Activated CD4-positive, alpha-beta T cell treated with anti-CD3 and anti-CD28 coated beads, Interleukin-2, amount 10 ng/mL, durations not matched to agents 7 days and 5 days (primary cell): ENCODE results near the gene MTHFR. TPM values are rescaled to one million over a fixed set of nuclear protein-coding genes. Genes with fewer than 3 reads are reported as not detected.

Experiments
- CTCF ChIA-PET: fragments of 350-600 bp; sonication (Branson Sonifier 250); formaldehyde crosslinking; loops from one replicate; lab custom pipeline; 2021; ENCODE audit warnings: antibody characterized with exemption; lab: Charles Lee
- POLR2A ChIA-PET: fragments of 350-600 bp; sonication (Branson Sonifier 250); formaldehyde crosslinking; loops from one replicate; lab custom pipeline; 2021; ENCODE audit warnings: antibody characterized with exemption; lab: Charles Lee
- DNase-seq: peaks from one replicate; pipeline ENCODE4 v3.0.0-alpha.2; 2020
- H3K27ac Mint-ChIP-seq: one replicate; pipeline ENCODE4 v1.8.0; 2021; ENCODE audit warnings: mild to moderate bottlenecking, moderate library complexity, mixed read lengths
- H3K27me3 Mint-ChIP-seq: one replicate; pipeline ENCODE4 v1.8.0; 2021; ENCODE audit warnings: mixed read lengths
- H3K36me3 Mint-ChIP-seq: one replicate; pipeline ENCODE4 v1.8.0; 2021; ENCODE audit warnings: low read depth, mixed read lengths
- H3K4me1 Mint-ChIP-seq: one replicate; pipeline ENCODE4 v1.8.0; 2021; ENCODE audit warnings: mixed read lengths
- H3K4me3 Mint-ChIP-seq: one replicate; pipeline ENCODE4 v1.8.0; 2021; ENCODE audit warnings: mild to moderate bottlenecking, moderate library complexity, mixed read lengths
- H3K9me3 Mint-ChIP-seq: one replicate; pipeline ENCODE4 v1.8.0; 2021; ENCODE audit warnings: mixed read lengths
- total RNA-seq, 2 experiments: library from RNA; stranded (reverse); gene quantifications; one replicate each; pipeline ENCODE4 v1.2.3, GENCODE V29; 2021

Gene MTHFR
- total RNA-seq, 2 experiments from 2014 or later: 23.8 to 29.0 TPM

DNA sequence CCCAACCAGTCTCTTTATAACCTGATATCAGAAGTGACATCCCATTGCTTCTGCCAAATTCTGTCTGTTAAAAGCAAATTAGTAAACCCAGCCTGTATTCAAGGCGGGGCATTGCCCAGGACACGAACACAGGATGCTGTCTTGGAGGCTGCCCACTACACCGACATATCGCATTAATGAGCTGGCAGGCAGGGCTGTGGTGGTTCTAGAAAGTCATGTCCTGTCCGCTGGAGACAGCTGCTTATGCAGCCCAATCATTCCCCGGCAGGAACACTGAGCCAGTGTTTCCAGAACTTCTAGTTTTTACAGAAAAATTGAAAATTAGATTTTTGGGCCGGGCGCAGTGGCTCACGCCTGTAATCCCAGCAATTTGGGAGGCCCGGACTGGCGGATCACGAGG lies 24.5 kb downstream of the MTHFR start:
- POLR2A ChIA-PET: no interaction called here
- CTCF ChIA-PET: no interaction called here
- no peak overlapping the region for H3K4me3 Mint-ChIP-seq
- no peak for DNase-seq
- H3K27ac Mint-ChIP-seq: no peak overlapping the region
- H3K36me3 Mint-ChIP-seq: no peaks in the 10 kb centered on the region
- peaks cover 2% of the 10 kb centered on the region for H3K4me1 Mint-ChIP-seq
- H3K9me3 Mint-ChIP-seq: no peaks in the 10 kb centered on the region
- H3K27me3 Mint-ChIP-seq: no peaks in the 10 kb centered on the region

DNA sequence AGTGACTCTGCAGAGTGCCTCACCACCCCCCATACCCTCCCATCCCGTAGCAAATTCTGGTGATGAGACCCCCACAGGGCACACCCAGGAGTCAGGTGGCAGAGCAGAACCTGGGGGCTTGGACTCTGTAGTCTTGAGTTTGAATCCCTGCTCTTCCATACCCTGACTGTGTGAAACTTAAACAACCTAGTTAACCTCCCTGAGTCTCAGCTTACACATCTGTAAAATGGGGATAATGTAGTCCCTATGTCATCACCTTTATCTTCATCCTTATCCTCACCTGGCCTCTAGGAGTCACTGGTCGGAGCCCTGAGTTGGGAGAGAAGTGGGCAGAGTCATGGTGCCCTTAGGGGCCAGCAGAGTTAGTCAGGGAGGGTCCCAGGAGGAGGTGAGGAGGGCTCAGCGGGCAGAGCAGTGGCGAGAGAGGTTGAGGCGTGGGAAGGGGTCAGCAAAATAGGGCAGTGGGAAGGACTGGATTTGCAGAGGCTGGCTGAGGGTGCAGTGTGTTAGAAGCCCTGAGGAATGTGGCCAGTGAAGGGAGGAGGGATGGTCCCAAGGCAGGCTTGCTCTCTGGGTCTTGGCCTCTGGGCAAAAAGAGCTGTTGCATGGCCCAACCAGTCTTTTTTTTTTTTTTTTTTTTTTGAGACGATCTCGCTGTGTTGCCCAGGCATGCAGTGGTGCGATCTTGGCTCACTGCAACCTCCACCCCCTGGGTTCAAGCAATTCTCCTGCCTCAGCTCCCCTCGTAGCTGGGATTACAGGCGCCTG lies 25.2 kb downstream of the MTHFR start:
- Mint-ChIP-seq H3K27me3 (no peaks in the 10 kb centered on the region), H3K4me3 (no peak overlapping the region), H3K4me1 (no peaks in the 10 kb centered on the region), H3K9me3 (no peaks in the 10 kb centered on the region), H3K36me3 (no peaks in the 10 kb centered on the region), H3K27ac (no peak overlapping the region)
- no peak for DNase-seq
- ChIA-PET CTCF (no interaction called here), POLR2A (no interaction called here)

DNA sequence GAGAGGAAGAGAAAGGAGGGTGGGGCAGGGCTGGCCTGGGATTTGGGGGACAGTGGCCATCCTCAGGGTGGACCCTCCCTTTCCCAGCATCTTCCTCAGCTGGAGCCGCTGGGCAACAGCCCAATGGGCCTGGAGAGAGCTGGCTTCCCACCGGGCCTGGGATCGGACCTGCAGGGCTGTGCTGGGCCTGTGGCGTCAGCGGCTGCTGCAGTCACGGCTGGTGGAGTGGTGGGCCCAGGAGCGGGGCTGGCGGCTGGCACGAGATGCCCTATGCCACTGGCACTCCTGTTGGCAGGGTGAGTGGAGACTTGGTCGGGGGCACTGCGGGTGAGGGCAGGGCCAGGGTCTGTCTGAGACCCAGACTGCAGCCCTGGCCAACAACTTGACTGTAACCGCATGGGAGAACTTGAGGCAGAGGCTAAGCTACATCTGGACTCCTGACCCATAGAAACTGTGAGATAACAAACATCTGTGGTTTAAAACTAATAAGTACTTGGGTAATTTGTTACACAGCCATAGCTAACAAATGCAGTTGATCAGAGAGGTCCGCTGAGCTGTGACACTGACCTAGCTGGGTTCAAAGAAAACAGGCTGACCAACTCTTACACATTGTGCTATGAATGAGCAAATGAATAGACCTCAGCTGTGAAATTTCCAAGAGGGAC lies 25.9 kb downstream of the MTHFR start:
- DNase-seq: no peak
- ChIA-PET POLR2A (interaction anchor here (0.6 kb wide), 1 partner anchor 107 kb away, joined by 5 read pairs; no protein-coding TSS in a partner anchor), CTCF (interaction anchor here (0.5 kb wide), 1 partner anchor 158 kb away, joined by 3 read pairs; no protein-coding TSS in a partner anchor)
- H3K27ac Mint-ChIP-seq: no peak overlapping the region
- no peak overlapping the region for H3K4me3 Mint-ChIP-seq
- no peaks in the 10 kb centered on the region for H3K27me3 Mint-ChIP-seq
- H3K36me3 Mint-ChIP-seq: no peaks in the 10 kb centered on the region
- no peaks in the 10 kb centered on the region for H3K9me3 Mint-ChIP-seq
- no peaks in the 10 kb centered on the region for H3K4me1 Mint-ChIP-seq

DNA sequence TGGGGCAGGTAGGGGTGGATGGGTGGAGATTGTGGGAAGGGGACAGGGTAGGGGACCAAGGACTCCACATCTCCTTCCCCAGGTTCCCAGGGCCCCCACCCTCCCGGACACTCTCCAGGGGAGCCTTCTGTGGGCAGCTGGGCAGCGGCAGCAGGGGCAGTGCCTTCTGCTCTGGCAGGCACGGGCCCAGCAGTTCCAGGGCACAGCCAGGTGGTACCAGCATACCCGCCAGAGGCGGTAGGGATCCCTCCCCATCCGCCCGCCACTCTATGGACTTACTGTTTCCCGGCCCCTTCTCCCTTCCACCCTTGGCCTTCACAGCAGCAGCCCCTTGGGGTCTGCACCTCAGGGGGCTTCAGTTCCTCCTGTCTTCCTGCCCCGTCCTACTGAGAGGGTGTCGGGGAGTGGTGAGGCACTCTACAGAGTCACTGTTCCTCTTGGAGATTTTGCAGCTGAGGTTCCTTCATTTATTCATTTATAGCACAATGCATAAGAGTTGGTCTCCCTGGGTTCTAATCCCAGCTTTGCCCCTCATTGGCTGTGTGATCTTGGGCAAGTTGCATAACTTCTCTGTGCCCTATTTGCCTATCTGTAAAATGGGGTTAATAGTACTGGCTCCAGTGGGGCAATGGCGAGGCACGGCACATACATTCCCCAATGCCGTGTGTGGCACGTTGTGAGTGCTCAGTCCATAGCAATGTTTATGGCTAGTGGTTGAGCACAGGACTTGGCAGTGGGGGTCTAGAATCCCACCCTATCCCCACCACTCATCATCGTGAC lies 26.7 kb downstream of the MTHFR start:
- no peak overlapping the region for H3K4me3 Mint-ChIP-seq
- peaks cover 5% of the 10 kb centered on the region for H3K27me3 Mint-ChIP-seq
- H3K27ac Mint-ChIP-seq: no peak overlapping the region
- no peaks in the 10 kb centered on the region for H3K9me3 Mint-ChIP-seq
- no peaks in the 10 kb centered on the region for H3K4me1 Mint-ChIP-seq
- CTCF ChIA-PET: interaction anchor here (0.5 kb wide), 1 partner anchor 159 kb away, joined by 3 read pairs; no protein-coding TSS in a partner anchor
- POLR2A ChIA-PET: no interaction called here
- H3K36me3 Mint-ChIP-seq: no peaks in the 10 kb centered on the region
- DNase-seq: no peak

DNA sequence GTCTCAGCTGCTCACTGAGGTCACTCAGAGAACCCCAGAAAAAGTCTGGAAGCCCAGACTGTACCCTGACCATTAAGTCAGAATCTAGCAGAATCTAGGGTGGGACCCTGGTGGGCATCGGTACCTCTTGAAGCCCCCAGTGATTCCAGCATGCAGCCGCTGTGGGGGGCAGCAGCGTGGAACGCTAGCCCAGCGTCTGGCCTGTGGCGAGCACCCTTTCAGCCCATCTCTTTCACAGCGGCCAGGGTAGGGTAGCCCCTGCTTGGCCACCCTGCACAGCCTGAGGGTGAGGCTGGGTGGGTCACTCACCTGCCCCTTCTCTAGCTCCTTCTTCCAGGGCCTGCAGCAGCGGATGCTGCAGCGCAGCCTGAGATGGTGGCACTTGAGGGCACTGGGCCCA lies 27.4 kb downstream of the MTHFR start:
- ChIA-PET CTCF (no interaction called here), POLR2A (no interaction called here)
- Mint-ChIP-seq H3K27me3 (peaks cover 5% of the 10 kb centered on the region), H3K9me3 (no peaks in the 10 kb centered on the region), H3K27ac (no peak overlapping the region), H3K36me3 (no peaks in the 10 kb centered on the region), H3K4me1 (no peaks in the 10 kb centered on the region), H3K4me3 (no peak overlapping the region)
- DNase-seq: no peak

DNA sequence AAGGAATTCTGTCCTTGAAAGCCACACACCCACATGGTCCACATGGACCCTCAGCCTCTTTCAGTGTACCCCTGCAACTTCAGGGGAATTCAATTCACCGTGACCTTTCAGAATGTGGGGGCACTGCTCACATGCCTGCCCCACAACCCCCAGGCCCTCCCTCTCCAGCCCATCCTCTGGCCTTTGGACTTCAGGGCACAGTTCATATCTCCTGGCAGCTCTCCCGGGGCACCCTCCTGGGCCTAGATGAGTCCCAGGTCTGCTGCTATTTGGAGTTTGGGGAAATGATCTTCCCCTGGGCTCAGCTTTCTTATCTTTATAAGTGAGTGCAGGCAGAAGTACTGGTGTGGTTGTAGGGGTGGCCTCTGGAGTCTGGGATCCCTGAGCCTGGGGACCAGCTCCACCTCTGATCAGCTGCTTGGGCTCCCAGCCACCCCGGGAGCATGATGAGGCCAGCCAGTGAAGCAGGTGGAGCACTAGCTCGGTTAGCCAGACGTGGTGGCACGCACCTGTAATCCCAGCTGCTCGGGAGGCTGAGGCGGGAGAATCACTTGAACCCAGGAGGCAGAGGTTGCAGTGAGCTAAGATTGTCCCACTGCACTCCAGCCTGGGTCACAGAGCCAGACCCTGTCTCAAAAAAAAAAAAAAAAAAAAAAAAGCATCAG lies 28.0 kb downstream of the MTHFR start:
- Mint-ChIP-seq H3K27me3 (peaks cover 5% of the 10 kb centered on the region), H3K9me3 (no peaks in the 10 kb centered on the region), H3K27ac (no peak overlapping the region), H3K36me3 (no peaks in the 10 kb centered on the region), H3K4me3 (no peak overlapping the region), H3K4me1 (no peaks in the 10 kb centered on the region)
- no peak for DNase-seq
- ChIA-PET CTCF (interaction anchor here (1.2 kb wide), 1 partner anchor 122 kb away, joined by 4 read pairs; no protein-coding TSS in a partner anchor), POLR2A (no interaction called here)

DNA sequence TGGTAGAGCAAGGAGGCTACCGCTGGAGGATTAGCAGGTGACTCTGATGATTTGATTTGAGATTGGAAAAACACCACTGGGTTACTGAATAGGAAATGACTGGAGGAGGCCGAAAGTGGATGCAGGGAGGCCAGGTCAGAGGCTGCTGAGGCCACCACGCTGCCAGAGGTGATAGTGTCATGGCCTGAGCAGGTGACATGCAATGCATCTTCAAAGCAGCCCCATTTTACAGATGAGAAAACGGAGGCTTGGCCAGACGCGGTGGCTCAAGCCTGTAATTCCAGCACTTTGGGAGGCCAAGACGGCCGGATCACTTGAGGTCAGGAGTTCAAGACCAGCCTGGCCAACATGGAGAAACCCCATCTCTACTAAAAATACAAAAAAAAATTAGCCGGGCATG lies 31.0 kb downstream of the MTHFR start:
- H3K9me3 Mint-ChIP-seq: no peaks in the 10 kb centered on the region
- H3K27me3 Mint-ChIP-seq: peaks cover 5% of the 10 kb centered on the region

DNA sequence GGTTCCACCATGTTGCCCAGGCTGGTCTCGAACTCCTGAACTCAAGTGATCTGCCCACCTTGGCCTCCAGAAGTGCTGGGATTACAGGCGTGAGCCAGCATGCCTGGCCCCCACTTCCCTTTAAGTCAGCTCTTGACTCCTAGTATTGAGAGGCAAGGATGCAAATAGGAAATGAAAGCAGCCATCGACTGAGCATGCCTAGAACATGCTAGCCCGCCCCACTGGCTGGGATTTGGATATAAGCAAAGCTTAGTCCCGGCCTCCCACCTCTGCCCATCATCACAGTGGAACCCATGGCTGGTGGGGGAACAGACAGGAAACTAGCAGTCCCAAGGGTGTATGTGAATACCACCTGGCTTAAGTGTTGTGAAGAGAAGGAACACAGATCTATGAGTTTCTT lies 33.3 kb downstream of the MTHFR start:
- H3K4me1 Mint-ChIP-seq: no peaks in the 10 kb centered on the region
- H3K27me3 Mint-ChIP-seq: peaks cover 5% of the 10 kb centered on the region
- POLR2A ChIA-PET: no interaction called here
- no peak overlapping the region for H3K4me3 Mint-ChIP-seq
- no peaks in the 10 kb centered on the region for H3K9me3 Mint-ChIP-seq
- no peak for DNase-seq
- H3K27ac Mint-ChIP-seq: no peak overlapping the region
- CTCF ChIA-PET: interaction anchor here (0.6 kb wide), 1 partner anchor 20 kb away, joined by 3 read pairs; no protein-coding TSS in a partner anchor
- H3K36me3 Mint-ChIP-seq: no peaks in the 10 kb centered on the region

More for the DNA sequence above, 31.0 kb downstream of the MTHFR start:
- Mint-ChIP-seq H3K4me3 (no peak overlapping the region), H3K36me3 (no peaks in the 10 kb centered on the region), H3K27ac (no peak overlapping the region), H3K4me1 (no peaks in the 10 kb centered on the region)
- DNase-seq: no peak
- POLR2A ChIA-PET: interaction anchor here (0.5 kb wide), 1 partner anchor 8 kb away, joined by 3 read pairs; no protein-coding TSS in a partner anchor
- CTCF ChIA-PET: interaction anchor here (1.3 kb wide), 1 partner anchor 44 kb away, joined by 3 read pairs; no protein-coding TSS in a partner anchor

DNA sequence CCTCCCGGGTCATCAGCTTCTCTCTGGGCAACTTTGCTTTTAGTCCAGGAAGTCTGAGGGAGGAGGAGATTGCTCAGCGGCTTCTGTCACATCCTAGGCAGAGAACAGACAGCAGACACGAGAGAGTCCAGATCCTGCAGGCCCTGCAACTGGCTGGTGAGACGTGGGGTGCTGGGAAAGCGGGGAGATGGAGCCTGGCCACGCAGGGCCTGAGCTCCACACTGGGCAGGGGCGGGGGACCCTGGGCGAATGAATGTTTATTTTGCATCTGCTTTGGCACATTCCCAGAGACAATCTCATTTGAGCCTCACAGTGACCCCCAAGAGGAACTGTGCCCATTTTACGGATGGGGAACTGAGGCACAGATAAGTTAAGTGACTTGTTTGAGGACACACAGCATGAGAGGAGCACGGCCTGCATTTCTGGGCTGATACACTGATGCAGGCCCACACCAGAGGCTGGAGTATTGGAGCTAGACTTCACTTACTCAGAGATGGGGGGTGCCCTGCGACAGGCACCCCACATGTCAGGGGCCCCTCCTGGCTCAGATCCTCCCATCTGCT lies 34.2 kb downstream of the MTHFR start:
- ChIA-PET POLR2A (interaction anchor here (0.7 kb wide), 1 partner anchor 136 kb away, joined by 5 read pairs; no protein-coding TSS in a partner anchor), CTCF (no interaction called here)
- no peaks in the 10 kb centered on the region for H3K4me1 Mint-ChIP-seq
- peaks cover 5% of the 10 kb centered on the region for H3K27me3 Mint-ChIP-seq
- no peak overlapping the region for H3K4me3 Mint-ChIP-seq
- H3K9me3 Mint-ChIP-seq: no peaks in the 10 kb centered on the region
- DNase-seq: no peak
- H3K27ac Mint-ChIP-seq: no peak overlapping the region
- no peaks in the 10 kb centered on the region for H3K36me3 Mint-ChIP-seq

DNA sequence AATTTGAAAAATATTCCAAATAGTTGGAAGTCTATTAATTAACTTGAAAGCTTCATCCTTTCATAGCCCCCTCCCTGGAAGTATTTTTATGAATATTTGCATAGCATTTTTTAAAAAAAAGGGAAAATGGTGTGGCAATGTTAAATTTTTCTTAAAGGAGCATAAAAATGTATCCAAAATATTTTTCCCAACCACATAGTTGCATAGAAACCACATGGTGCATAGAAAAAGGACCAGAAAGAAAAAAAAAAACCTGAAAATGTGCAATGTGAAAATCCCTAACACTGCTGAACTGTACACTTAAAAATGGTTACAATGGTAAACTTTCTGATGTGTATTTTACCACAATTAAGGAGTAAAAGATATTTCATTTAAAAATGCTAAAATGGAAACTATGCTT lies 35.8 kb downstream of the MTHFR start:
- H3K9me3 Mint-ChIP-seq: no peaks in the 10 kb centered on the region

DNA sequence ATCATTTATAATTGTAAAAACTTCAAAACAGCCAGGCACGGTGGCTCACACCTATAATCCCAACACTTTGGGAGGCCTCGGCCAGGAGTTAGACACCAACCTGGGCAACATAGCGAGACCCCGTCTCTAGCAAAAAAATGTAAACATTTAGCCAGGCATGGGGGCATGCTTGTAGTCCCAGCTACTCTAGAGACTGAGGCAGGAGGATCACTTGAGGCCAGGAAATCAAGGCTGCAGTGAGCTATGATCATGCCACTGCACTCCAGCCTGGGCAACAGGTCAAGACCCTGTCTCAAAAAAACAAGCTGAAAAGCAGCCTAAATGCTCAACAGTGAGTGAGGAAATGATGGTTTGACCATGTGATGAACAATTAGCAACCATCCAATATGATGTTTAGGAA lies 36.5 kb downstream of the MTHFR start:
- Mint-ChIP-seq H3K36me3 (no peaks in the 10 kb centered on the region), H3K27ac (no peak overlapping the region), H3K4me1 (no peaks in the 10 kb centered on the region), H3K9me3 (no peaks in the 10 kb centered on the region), H3K4me3 (no peak overlapping the region), H3K27me3 (peaks cover under 1% of the 10 kb centered on the region)
- no peak for DNase-seq
- POLR2A ChIA-PET: no interaction called here
- CTCF ChIA-PET: interaction anchor here (0.6 to 0.9 kb wide), 2 partner anchors 29 to 144 kb away, joined by 5 read pairs; no protein-coding TSS in a partner anchor

More for the DNA sequence above, 35.8 kb downstream of the MTHFR start:
- no peaks in the 10 kb centered on the region for H3K4me1 Mint-ChIP-seq
- no peak overlapping the region for H3K4me3 Mint-ChIP-seq
- POLR2A ChIA-PET: no interaction called here
- peaks cover 5% of the 10 kb centered on the region for H3K27me3 Mint-ChIP-seq
- no peaks in the 10 kb centered on the region for H3K36me3 Mint-ChIP-seq
- no peak for DNase-seq
- CTCF ChIA-PET: interaction anchor here (0.6 to 0.9 kb wide), 2 partner anchors 29 to 144 kb away, joined by 5 read pairs; no protein-coding TSS in a partner anchor
- H3K27ac Mint-ChIP-seq: no peak overlapping the region

DNA sequence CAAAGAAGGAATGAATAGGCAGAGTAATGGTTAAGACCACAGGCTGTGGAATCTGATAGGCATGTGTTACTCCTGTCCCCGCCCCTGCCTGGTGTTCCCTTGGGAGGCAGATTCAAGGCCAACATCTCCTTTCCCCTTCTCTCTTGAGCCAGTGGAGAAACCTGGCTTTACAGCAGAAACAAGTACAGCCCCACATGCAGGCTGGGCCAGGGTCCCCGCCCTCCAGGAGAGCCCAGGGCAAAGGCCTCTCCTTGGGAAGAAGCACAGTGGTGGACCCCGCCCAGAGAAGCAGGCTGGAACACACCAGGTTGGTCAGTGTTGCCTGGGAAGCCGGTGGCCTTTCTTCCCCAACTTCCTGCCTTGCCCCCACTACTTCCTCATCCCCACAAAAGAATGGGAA lies 36.9 kb downstream of the MTHFR start:
- Mint-ChIP-seq H3K27ac (no peak overlapping the region), H3K27me3 (no peaks in the 10 kb centered on the region), H3K4me1 (no peaks in the 10 kb centered on the region), H3K9me3 (no peaks in the 10 kb centered on the region), H3K4me3 (no peak overlapping the region), H3K36me3 (no peaks in the 10 kb centered on the region)
- DNase-seq: no peak
- POLR2A ChIA-PET: no interaction called here
- CTCF ChIA-PET: interaction anchor here (0.9 kb wide), 1 partner anchor 28 kb away, joined by 5 read pairs; no protein-coding TSS in a partner anchor
